Measurements from ENCODE around the gene ITGA4. TPM values are rescaled to one million over a fixed set of nuclear protein-coding genes. Genes with fewer than 3 reads are reported as not detected.

Gene ITGA4
- polyA plus RNA-seq, 1 donor (not counting 4 experiments of a cell fraction or from before 2014, with no cell fraction given): 4.7 TPM

GRCh38 chr2:181553244-181553643 is 96.1 kb downstream of the ITGA4 start:
- DNase-seq (ENCODE audit: low read depth, low spot score) (no peak), FAIRE-seq (no peak)
- H3K4me1 ChIP-seq (ENCODE audit: control insufficient read depth, extremely low read depth, insufficient read depth, low read length): peaks cover 12% of the 10 kb centered on the region
- peak overlapping the region; percentile 8 for H3K4me2 ChIP-seq (ENCODE audit: control insufficient read depth, extremely low read depth, insufficient read depth, low read depth, low read length)
- dilution Hi-C loops (cut with MboI; ENCODE audit: extremely low pct_ligation_motif_present, low sequenced_read_pairs): no loop called here
- H3K79me2 ChIP-seq (ENCODE audit: control insufficient read depth, insufficient read depth, low read length): no peaks in the 10 kb centered on the region
- H3K36me3 ChIP-seq (ENCODE audit: control insufficient read depth in 2 of 2, extremely low read depth in 1 of 2, insufficient read depth in 2 of 2, low read length in 2 of 2): no peaks in the 10 kb centered on the region
- H3K9me1 ChIP-seq (ENCODE audit: control insufficient read depth, extremely low read depth, insufficient read depth, low read length): no peaks in the 10 kb centered on the region
- H3K9me3 ChIP-seq (ENCODE audit: control insufficient read depth, low read depth, low read length): no peaks in the 10 kb centered on the region
- no peak overlapping the region for H3K4me3 ChIP-seq (ENCODE audit: control insufficient read depth in 2 of 3, extremely low read depth in 1 of 3, insufficient read depth in 2 of 3, low read depth in 1 of 3, low read length in 3 of 3)
- H3K27me3 ChIP-seq (ENCODE audit: control insufficient read depth, extremely low read depth, insufficient read depth, low read length): no peaks in the 10 kb centered on the region
- H3K27ac ChIP-seq (ENCODE audit: control insufficient read depth, insufficient read depth, low read length): peak overlapping the region; percentile 10
- TF ChIP-seq EZH2 (IDR thresholded peaks at IDR 0.05; ENCODE audit: low read length): no peak
- no peak for TF ChIP-seq CTCF (optimal IDR thresholded peaks at IDR 0.05 in 1 of 3, IDR thresholded peaks at IDR 0.05 in 1 of 3, conservative IDR thresholded peaks at IDR 0.05 in 1 of 3; ENCODE audit: extremely low read depth in 1 of 3, insufficient read depth in 2 of 3, low read length in 3 of 3)
- H4K20me1 ChIP-seq (ENCODE audit: control insufficient read depth, extremely low read depth, insufficient read depth, low read length): no peaks in the 10 kb centered on the region
- peak overlapping the region; percentile 47 for H2AFZ ChIP-seq (ENCODE audit: control insufficient read depth, low read length)
- no peak overlapping the region for H3K9ac ChIP-seq (ENCODE audit: control insufficient read depth, extremely low read depth, insufficient read depth, low read length)

GRCh38 chr2:181554061-181554830 is 97.1 kb downstream of the ITGA4 start:
- Histone ChIP-seq H3K4me2 (ENCODE audit: control insufficient read depth, extremely low read depth, insufficient read depth, low read depth, low read length) (no peak overlapping the region), H3K27ac (ENCODE audit: control insufficient read depth, insufficient read depth, low read length) (no peak overlapping the region), H3K36me3 (ENCODE audit: control insufficient read depth in 2 of 2, extremely low read depth in 1 of 2, insufficient read depth in 2 of 2, low read length in 2 of 2) (no peaks in the 10 kb centered on the region), H3K27me3 (ENCODE audit: control insufficient read depth, extremely low read depth, insufficient read depth, low read length) (no peaks in the 10 kb centered on the region), H3K79me2 (ENCODE audit: control insufficient read depth, insufficient read depth, low read length) (no peaks in the 10 kb centered on the region), H2AFZ (ENCODE audit: control insufficient read depth, low read length) (peak overlapping the region; percentile 45), H3K4me1 (ENCODE audit: control insufficient read depth, extremely low read depth, insufficient read depth, low read length) (peaks cover 12% of the 10 kb centered on the region), H3K9ac (ENCODE audit: control insufficient read depth, extremely low read depth, insufficient read depth, low read length) (no peak overlapping the region), H4K20me1 (ENCODE audit: control insufficient read depth, extremely low read depth, insufficient read depth, low read length) (no peaks in the 10 kb centered on the region), H3K9me1 (ENCODE audit: control insufficient read depth, extremely low read depth, insufficient read depth, low read length) (no peaks in the 10 kb centered on the region), H3K9me3 (ENCODE audit: control insufficient read depth, low read depth, low read length) (no peaks in the 10 kb centered on the region), H3K4me3 (ENCODE audit: control insufficient read depth in 2 of 3, extremely low read depth in 1 of 3, insufficient read depth in 2 of 3, low read depth in 1 of 3, low read length in 3 of 3) (no peak overlapping the region)
- FAIRE-seq (peak; percentile 29), DNase-seq (ENCODE audit: low read depth, low spot score) (no peak)
- no peak for TF ChIP-seq CTCF (optimal IDR thresholded peaks at IDR 0.05 in 1 of 3, IDR thresholded peaks at IDR 0.05 in 1 of 3, conservative IDR thresholded peaks at IDR 0.05 in 1 of 3; ENCODE audit: extremely low read depth in 1 of 3, insufficient read depth in 2 of 3, low read length in 3 of 3)
- no peak for TF ChIP-seq EZH2 (IDR thresholded peaks at IDR 0.05; ENCODE audit: low read length)
- dilution Hi-C loops (cut with MboI; ENCODE audit: extremely low pct_ligation_motif_present, low sequenced_read_pairs): no loop called here

Measured in keratinocyte (primary cell).